ENCODE data around the gene PPFIA4.

Gene PPFIA4

GRCh38 chr1:203085528-203086406 is 59.5 kb downstream of the PPFIA4 start, which contains the start of gene MYOG:
Gene MYOG, minus strand, starts transcription at chr1:203086012. Its CDS starts 51 bp downstream, at chr1:203085961.
- no peak for DNase-seq

GRCh38 chr1:203086992-203087763 is 60.9 kb downstream of the PPFIA4 start:
- DNase-seq = no peak

- DNase-seq = no peak
These were observed 62.1 kb downstream of the PPFIA4 start for GRCh38 chr1:203088441-203088840.

GRCh38 chr1:203089001-203089650 is 62.8 kb downstream of the PPFIA4 start:
- no peak for DNase-seq

GRCh38 chr1:203089651-203090045 is 63.4 kb downstream of the PPFIA4 start:
- DNase-seq = no peak

GRCh38 chr1:203090421-203091198 is 64.3 kb downstream of the PPFIA4 start:
- DNase-seq = no peak

GRCh38 chr1:203091199-203091477 is 64.8 kb downstream of the PPFIA4 start:
- DNase-seq = no peak

GRCh38 chr1:203091761-203092330 is 65.6 kb downstream of the PPFIA4 start:
- no peak for DNase-seq

GRCh38 chr1:203093754-203094410 is 67.6 kb downstream of the PPFIA4 start:
- no peak for DNase-seq

- no peak for DNase-seq
These were observed 68.9 kb downstream of the PPFIA4 start for GRCh38 chr1:203095061-203095690.

- DNase-seq = no peak
These were observed 70.3 kb downstream of the PPFIA4 start for GRCh38 chr1:203096566-203096965.

- no peak for DNase-seq
These were observed 70.7 kb downstream of the PPFIA4 start for GRCh38 chr1:203097001-203097400.

- no peak for DNase-seq
These were observed 72.2 kb downstream of the PPFIA4 start for GRCh38 chr1:203098445-203098844.

- no peak for DNase-seq
These were observed 72.7 kb downstream of the PPFIA4 start for GRCh38 chr1:203098914-203099520.

GRCh38 chr1:203099805-203100515 is 73.7 kb downstream of the PPFIA4 start:
- DNase-seq = no peak

GRCh38 chr1:203100516-203100869 is 74.2 kb downstream of the PPFIA4 start:
- DNase-seq = no peak

GRCh38 chr1:203101813-203102634 is 75.7 kb downstream of the PPFIA4 start:
- DNase-seq = no peak

- no peak for DNase-seq
These were observed 76.9 kb downstream of the PPFIA4 start for GRCh38 chr1:203103216-203103615.

GRCh38 chr1:203103829-203104495 is 77.7 kb downstream of the PPFIA4 start:
- DNase-seq = no peak

Measured in hematopoietic multipotent progenitor cell treated with erythropoietin and hydrocortisone succinate and interleukin-3 and kit ligand, for 4 days (in vitro differentiated cells).